HG03045 (cell line): Measurements from ENCODE around the gene TSC2.

Experiments
- ATAC-seq: cut with Tn5 transposase; IDR thresholded peaks from one replicate; pipeline ENCODE4 v1.9.1; 2021; ENCODE audit warnings: mild to moderate bottlenecking, moderate library complexity; ENCODE audit not compliant: unreplicated experiment

Gene TSC2

GRCh38 chr16:2047330-2048115, at the start of gene TSC2, which contains the start of gene NTHL1:
Gene TSC2 (plus strand): TSS chr16:2047985. CDS start chr16:2048616, 631 bp downstream.
Gene NTHL1 (minus strand): TSS chr16:2047834. CDS start chr16:2047823, 11 bp downstream.
- peak; percentile 88 for ATAC-seq

GRCh38 chr16:1998360-1998835, 49.4 kb upstream of the TSC2 start:
- ATAC-seq, result no peak

GRCh38 chr16:1998852-1999801, 48.7 kb upstream of the TSC2 start:
- ATAC-seq, result no peak

- ATAC-seq, result no peak
Measured at GRCh38 chr16:1999866-2000514, 47.8 kb upstream of the TSC2 start.

GRCh38 chr16:2001035-2001434, 46.8 kb upstream of the TSC2 start:
- no peak for ATAC-seq

- no peak for ATAC-seq
Measured at GRCh38 chr16:2001456-2002355, 46.1 kb upstream of the TSC2 start.

- ATAC-seq, result no peak
Measured at GRCh38 chr16:2002406-2003230, 45.2 kb upstream of the TSC2 start.

GRCh38 chr16:2003231-2003826, 44.5 kb upstream of the TSC2 start:
- ATAC-seq, result no peak

- ATAC-seq, result peak; percentile 61
Measured at GRCh38 chr16:2003827-2004641, 43.8 kb upstream of the TSC2 start.

GRCh38 chr16:2004795-2005517, 42.8 kb upstream of the TSC2 start:
- no peak for ATAC-seq

- no peak for ATAC-seq
Measured at GRCh38 chr16:2005646-2006045, 42.1 kb upstream of the TSC2 start.

GRCh38 chr16:2006317-2006716, 41.5 kb upstream of the TSC2 start:
- no peak for ATAC-seq

- no peak for ATAC-seq
Measured at GRCh38 chr16:2007081-2007836, 40.5 kb upstream of the TSC2 start.

- ATAC-seq, result no peak
Measured at GRCh38 chr16:2008009-2008526, 39.7 kb upstream of the TSC2 start.

GRCh38 chr16:2008631-2009163, 39.1 kb upstream of the TSC2 start:
- ATAC-seq, result no peak

GRCh38 chr16:2009164-2009711, 38.5 kb upstream of the TSC2 start:
- peak; percentile 33 for ATAC-seq
